Measurements from ENCODE around the gene THOC1. TPM values are rescaled to one million over a fixed set of nuclear protein-coding genes. Genes with fewer than 3 reads are reported as not detected.

Gene THOC1
- total and polyA plus RNA-seq, 2 of the 8 experiments (the other 6 are each of a cell fraction or from before 2014, with no cell fraction given) = 19.1 to 66.4 TPM

DNA sequence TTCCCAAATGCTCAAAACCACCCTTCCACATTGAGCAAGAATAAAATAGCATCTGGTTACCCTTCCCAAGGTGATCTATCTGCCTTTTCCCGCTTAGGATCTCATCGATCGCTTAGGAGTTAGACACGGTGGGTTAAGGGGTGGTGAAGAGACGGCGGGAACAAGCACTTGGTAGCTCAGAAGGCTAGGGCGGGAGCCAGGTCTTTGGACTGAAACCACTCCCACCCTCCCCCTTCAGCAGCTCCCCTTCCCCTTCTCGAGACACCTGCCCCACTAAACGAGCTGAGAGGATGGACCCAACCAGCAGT is 513 bp downstream of the THOC1 start (continued):
- no peak for TF ChIP-seq CHD7 (IDR thresholded peaks at IDR 0.05; ENCODE audit: insufficient replicate concordance, low read length)
- no peak for TF ChIP-seq SP4 (IDR thresholded peaks at IDR 0.05; ENCODE audit: low read length)
- no peak for TF ChIP-seq SP1 (IDR thresholded peaks at IDR 0.05; ENCODE audit: low read depth, low read length)
- TF ChIP-seq GABPA (IDR thresholded peaks at IDR 0.05; ENCODE audit: borderline replicate concordance, insufficient read depth, low read length) = no peak
- TF ChIP-seq HDAC2 (IDR thresholded peaks at IDR 0.05; ENCODE audit: borderline replicate concordance in 1 of 2, low read depth in 2 of 2, low read length in 2 of 2) = no peak
- no peak for TF ChIP-seq JUND (IDR thresholded peaks at IDR 0.05; ENCODE audit: low read length)
- no peak for TF ChIP-seq RNF2 (IDR thresholded peaks at IDR 0.05; ENCODE audit: borderline replicate concordance, low read depth, low read length, missing control alignments, poor library complexity, severe bottlenecking)
- no peak for TF ChIP-seq POLR2AphosphoS5 (IDR thresholded peaks at IDR 0.05; ENCODE audit: low read depth, low read length)
- TF ChIP-seq MAFK (IDR thresholded peaks at IDR 0.05; ENCODE audit: low read depth, low read length) = no peak

Data from H1 (cell line).